ENCODE data around the gene GRIN3B.

GRIN3B gene

DNA sequence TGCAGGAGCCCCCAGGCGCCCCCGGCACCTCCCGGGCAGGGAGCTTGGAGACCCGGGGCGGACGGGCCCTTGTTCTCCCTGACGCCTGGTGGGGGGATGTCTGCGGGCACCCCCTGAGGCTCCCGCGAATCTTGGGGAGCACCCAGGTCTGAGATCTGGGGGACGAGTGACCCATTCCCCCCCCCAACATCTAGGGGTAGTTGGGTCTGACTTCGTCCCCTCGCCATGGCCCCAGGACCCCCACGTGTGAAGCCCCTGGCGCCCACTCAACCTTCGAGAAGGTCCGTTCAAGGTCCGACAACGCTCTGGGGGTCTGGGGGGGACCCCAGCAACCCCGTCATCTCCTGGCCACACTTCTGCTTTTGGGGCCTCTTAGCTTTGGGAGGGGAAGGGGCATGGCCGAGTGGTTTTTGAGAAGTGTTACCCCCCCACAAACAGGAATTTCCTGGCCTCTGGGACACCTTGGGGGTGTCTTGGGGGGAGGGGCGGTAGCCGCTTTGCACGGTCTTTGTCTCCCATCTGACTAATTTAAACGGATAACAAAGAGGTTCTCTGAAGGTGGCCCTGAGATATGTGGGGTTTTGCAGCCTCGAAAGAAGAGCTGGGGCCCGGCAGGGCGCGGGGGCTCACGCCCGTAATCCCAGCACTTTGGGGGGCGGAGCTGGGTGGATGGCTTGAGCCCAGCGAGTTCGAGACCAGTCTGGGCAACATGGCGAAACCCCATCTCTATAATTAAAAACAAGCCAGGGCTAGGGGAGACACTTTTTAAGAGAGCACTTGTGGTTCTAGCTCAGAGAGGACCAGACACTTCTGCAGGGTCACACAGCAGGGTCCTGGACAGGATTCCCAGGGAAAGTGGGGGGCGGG, 26.8 kb downstream of the GRIN3B start:
- Histone ChIP-seq H3K56ac (ENCODE audit: low read length) (peak overlapping the region; percentile 97), H4K5ac (ENCODE audit: low read length) (no peak overlapping the region), H3K4me2 (ENCODE audit: low read length) (peak overlapping the region; percentile 84), H3K79me1 (ENCODE audit: low read length) (peaks cover 3% of the 10 kb centered on the region), H3K27ac (ENCODE audit: low read depth, low read length) (peak overlapping the region; percentile 97), H2BK15ac (replicated peaks; ENCODE audit: low read depth) (no peak overlapping the region), H3K4me3 (ENCODE audit: low read length) (peak overlapping the region; percentile 94), H3K4ac (ENCODE audit: low read depth, low read length) (peak overlapping the region; percentile 93), H3K18ac (ENCODE audit: low read length) (peak overlapping the region; percentile 86), H4K8ac (ENCODE audit: low read depth, low read length) (no peak overlapping the region), H2BK120ac (ENCODE audit: low read depth, low read length) (peak overlapping the region; percentile 32), H3K79me2 (ENCODE audit: control insufficient read depth, insufficient read depth, low read length) (peaks cover 36% of the 10 kb centered on the region), H3K23ac (ENCODE audit: low read length) (peak overlapping the region; percentile 94), H3K36me3 (ENCODE audit: control insufficient read depth, insufficient read depth, low read length) (no peaks in the 10 kb centered on the region), H2BK5ac (ENCODE audit: low read length) (peak overlapping the region; percentile 88), H3K4me1 (ENCODE audit: control insufficient read depth, low read depth, low read length) (no peaks in the 10 kb centered on the region), H2AK5ac (ENCODE audit: low read length) (peak overlapping the region; percentile 65), H3K27me3 (ENCODE audit: insufficient read depth, low read length, poor library complexity) (no peaks in the 10 kb centered on the region), H3K9ac (ENCODE audit: low read length) (peak overlapping the region; percentile 98)
- WGBS (ENCODE audit: extremely low coverage, insufficient coverage, low lambda C conversion rate), result no CpG with 5 or more reads among the region's 36 CpGs
- no peak for DNase-seq

GRCh38 chr19:1027650-1028061, 27.4 kb downstream of the GRIN3B start:
- peak; percentile 44 for DNase-seq
- H3K9ac ChIP-seq (ENCODE audit: low read length), result peak overlapping the region; percentile 98
- H2BK120ac ChIP-seq (ENCODE audit: low read depth, low read length), result peak overlapping the region; percentile 19
- H3K4me1 ChIP-seq (ENCODE audit: control insufficient read depth, low read depth, low read length), result no peaks in the 10 kb centered on the region
- no peak overlapping the region for H4K5ac ChIP-seq (ENCODE audit: low read length)
- no peak overlapping the region for H2BK15ac ChIP-seq (replicated peaks; ENCODE audit: low read depth)
- H3K56ac ChIP-seq (ENCODE audit: low read length), result peak overlapping the region; percentile 97
- peak overlapping the region; percentile 44 for H3K4ac ChIP-seq (ENCODE audit: low read depth, low read length)
- H3K27me3 ChIP-seq (ENCODE audit: insufficient read depth, low read length, poor library complexity), result no peaks in the 10 kb centered on the region
- peaks cover 41% of the 10 kb centered on the region for H3K79me2 ChIP-seq (ENCODE audit: control insufficient read depth, insufficient read depth, low read length)
- peaks cover 5% of the 10 kb centered on the region for H3K36me3 ChIP-seq (ENCODE audit: control insufficient read depth, insufficient read depth, low read length)
- no peak overlapping the region for H2BK5ac ChIP-seq (ENCODE audit: low read length)
- peak overlapping the region; percentile 44 for H2AK5ac ChIP-seq (ENCODE audit: low read length)
- H3K27ac ChIP-seq (ENCODE audit: low read depth, low read length), result peak overlapping the region; percentile 97
- H3K18ac ChIP-seq (ENCODE audit: low read length), result peak overlapping the region; percentile 86
- H4K8ac ChIP-seq (ENCODE audit: low read depth, low read length), result peak overlapping the region; percentile 0
- H3K23ac ChIP-seq (ENCODE audit: low read length), result no peak overlapping the region
- H3K79me1 ChIP-seq (ENCODE audit: low read length), result peaks cover 7% of the 10 kb centered on the region
- peak overlapping the region; percentile 90 for H3K4me2 ChIP-seq (ENCODE audit: low read length)
- WGBS (ENCODE audit: extremely low coverage, insufficient coverage, low lambda C conversion rate), result no CpG with 5 or more reads among the region's 16 CpGs
- H3K4me3 ChIP-seq (ENCODE audit: low read length), result peak overlapping the region; percentile 94

DNA sequence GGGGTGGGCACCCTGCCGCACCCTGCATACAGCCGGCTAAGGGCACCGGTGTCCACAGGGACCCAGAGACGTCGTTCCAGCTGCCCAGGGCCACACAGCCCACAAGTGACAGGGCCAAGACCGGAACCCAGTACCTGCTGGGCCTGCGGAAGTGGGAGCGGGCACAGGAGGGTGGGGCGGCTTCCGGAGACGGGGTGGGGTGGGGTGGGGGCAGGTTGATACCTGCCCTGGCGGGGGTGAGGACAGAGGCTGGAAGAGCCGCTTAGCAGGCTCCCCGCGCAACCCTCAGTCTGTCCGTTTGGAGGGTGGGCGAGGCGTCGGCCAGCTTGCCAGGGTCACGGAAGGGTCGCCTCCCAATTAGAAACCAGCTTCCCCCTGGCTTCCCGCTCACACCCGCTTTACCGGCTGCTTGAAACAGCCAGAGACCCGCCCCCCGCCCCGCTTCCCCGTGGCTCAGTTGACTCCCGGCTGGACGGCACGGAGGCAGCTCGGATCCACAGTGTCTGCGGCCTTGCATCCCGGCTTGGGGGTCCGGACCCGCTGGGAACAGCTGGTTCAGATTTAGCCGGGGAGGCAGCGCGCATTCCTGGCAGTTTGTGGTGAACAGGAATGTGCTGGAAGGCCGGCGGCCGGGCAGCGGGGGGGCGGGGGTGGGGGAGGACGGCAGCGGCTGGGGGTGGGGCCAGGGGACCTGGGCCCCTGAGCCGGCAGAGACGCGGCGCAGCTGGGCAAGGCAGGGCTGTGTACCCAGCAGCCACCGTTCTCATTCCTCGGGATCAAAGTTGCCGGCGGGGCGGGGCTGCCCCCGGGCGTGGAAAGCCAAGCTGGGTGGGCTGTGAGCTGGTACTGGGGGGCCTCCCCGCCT, 28.1 kb downstream of the GRIN3B start:
- no CpG with 5 or more reads among the region's 58 CpGs for WGBS (ENCODE audit: extremely low coverage, insufficient coverage, low lambda C conversion rate)
- Histone ChIP-seq H3K27ac (ENCODE audit: low read depth, low read length) (peak overlapping the region; percentile 97), H4K8ac (ENCODE audit: low read depth, low read length) (peak overlapping the region; percentile 90), H3K18ac (ENCODE audit: low read length) (peak overlapping the region; percentile 86), H3K79me2 (ENCODE audit: control insufficient read depth, insufficient read depth, low read length) (peaks cover 41% of the 10 kb centered on the region), H3K27me3 (ENCODE audit: insufficient read depth, low read length, poor library complexity) (no peaks in the 10 kb centered on the region), H3K4ac (ENCODE audit: low read depth, low read length) (peak overlapping the region; percentile 77), H4K5ac (ENCODE audit: low read length) (no peak overlapping the region), H3K4me2 (ENCODE audit: low read length) (peak overlapping the region; percentile 90), H2BK15ac (replicated peaks; ENCODE audit: low read depth) (no peak overlapping the region), H3K79me1 (ENCODE audit: low read length) (peaks cover 7% of the 10 kb centered on the region), H2BK5ac (ENCODE audit: low read length) (peak overlapping the region; percentile 80), H3K4me3 (ENCODE audit: low read length) (peak overlapping the region; percentile 94), H2BK120ac (ENCODE audit: low read depth, low read length) (peak overlapping the region; percentile 32), H2AK5ac (ENCODE audit: low read length) (no peak overlapping the region), H3K4me1 (ENCODE audit: control insufficient read depth, low read depth, low read length) (no peaks in the 10 kb centered on the region), H3K56ac (ENCODE audit: low read length) (peak overlapping the region; percentile 97), H3K36me3 (ENCODE audit: control insufficient read depth, insufficient read depth, low read length) (peaks cover 5% of the 10 kb centered on the region), H3K23ac (ENCODE audit: low read length) (peak overlapping the region; percentile 89), H3K9ac (ENCODE audit: low read length) (peak overlapping the region; percentile 98)
- peak; percentile 95 for DNase-seq

DNA sequence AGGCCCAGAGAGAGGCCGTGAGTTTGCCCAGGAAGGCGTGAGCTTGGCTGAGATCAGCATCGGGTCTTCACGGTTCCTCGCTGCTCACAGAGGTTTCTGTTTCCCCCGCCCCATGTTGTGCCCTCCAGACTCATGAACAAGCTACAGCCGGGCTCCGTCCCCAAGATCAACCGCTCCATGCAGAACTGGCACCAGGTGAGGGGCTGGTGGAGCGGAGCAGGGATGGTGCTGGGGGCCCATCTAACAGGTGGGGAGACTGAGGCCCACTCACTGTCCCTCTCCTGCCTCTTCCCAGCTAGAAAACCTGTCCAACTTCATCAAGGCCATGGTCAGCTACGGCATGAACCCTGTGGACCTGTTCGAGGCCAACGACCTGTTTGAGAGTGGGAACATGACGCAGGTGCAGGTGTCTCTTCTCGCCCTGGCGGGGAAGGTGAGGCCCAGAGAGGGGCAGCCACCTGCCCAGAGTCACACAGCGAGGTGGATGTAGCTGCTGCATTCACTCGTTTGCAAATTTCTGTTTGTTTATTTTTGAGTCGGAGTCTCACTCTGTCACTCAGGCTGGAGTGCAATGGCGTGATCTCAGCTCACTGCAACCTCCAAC, 32.1 kb downstream of the GRIN3B start:
- H2BK15ac ChIP-seq (replicated peaks; ENCODE audit: low read depth), result no peak overlapping the region
- peaks cover 9% of the 10 kb centered on the region for H3K36me3 ChIP-seq (ENCODE audit: control insufficient read depth, insufficient read depth, low read length)
- DNase-seq, result no peak
- H4K5ac ChIP-seq (ENCODE audit: low read length), result no peak overlapping the region
- no peak overlapping the region for H3K56ac ChIP-seq (ENCODE audit: low read length)
- H3K27ac ChIP-seq (ENCODE audit: low read depth, low read length), result no peak overlapping the region
- H3K4me2 ChIP-seq (ENCODE audit: low read length), result no peak overlapping the region
- H3K27me3 ChIP-seq (ENCODE audit: insufficient read depth, low read length, poor library complexity), result no peaks in the 10 kb centered on the region
- WGBS (ENCODE audit: extremely low coverage, insufficient coverage, low lambda C conversion rate), result no CpG with 5 or more reads among the region's 20 CpGs
- no peak overlapping the region for H3K23ac ChIP-seq (ENCODE audit: low read length)
- no peak overlapping the region for H2AK5ac ChIP-seq (ENCODE audit: low read length)
- H3K4me3 ChIP-seq (ENCODE audit: low read length), result no peak overlapping the region
- peaks cover 7% of the 10 kb centered on the region for H3K79me1 ChIP-seq (ENCODE audit: low read length)
- no peak overlapping the region for H3K18ac ChIP-seq (ENCODE audit: low read length)
- H2BK120ac ChIP-seq (ENCODE audit: low read depth, low read length), result no peak overlapping the region
- H3K79me2 ChIP-seq (ENCODE audit: control insufficient read depth, insufficient read depth, low read length), result peaks cover 32% of the 10 kb centered on the region
- H4K8ac ChIP-seq (ENCODE audit: low read depth, low read length), result no peak overlapping the region
- no peak overlapping the region for H2BK5ac ChIP-seq (ENCODE audit: low read length)
- no peak overlapping the region for H3K9ac ChIP-seq (ENCODE audit: low read length)
- no peaks in the 10 kb centered on the region for H3K4me1 ChIP-seq (ENCODE audit: control insufficient read depth, low read depth, low read length)
- H3K4ac ChIP-seq (ENCODE audit: low read depth, low read length), result no peak overlapping the region

DNA sequence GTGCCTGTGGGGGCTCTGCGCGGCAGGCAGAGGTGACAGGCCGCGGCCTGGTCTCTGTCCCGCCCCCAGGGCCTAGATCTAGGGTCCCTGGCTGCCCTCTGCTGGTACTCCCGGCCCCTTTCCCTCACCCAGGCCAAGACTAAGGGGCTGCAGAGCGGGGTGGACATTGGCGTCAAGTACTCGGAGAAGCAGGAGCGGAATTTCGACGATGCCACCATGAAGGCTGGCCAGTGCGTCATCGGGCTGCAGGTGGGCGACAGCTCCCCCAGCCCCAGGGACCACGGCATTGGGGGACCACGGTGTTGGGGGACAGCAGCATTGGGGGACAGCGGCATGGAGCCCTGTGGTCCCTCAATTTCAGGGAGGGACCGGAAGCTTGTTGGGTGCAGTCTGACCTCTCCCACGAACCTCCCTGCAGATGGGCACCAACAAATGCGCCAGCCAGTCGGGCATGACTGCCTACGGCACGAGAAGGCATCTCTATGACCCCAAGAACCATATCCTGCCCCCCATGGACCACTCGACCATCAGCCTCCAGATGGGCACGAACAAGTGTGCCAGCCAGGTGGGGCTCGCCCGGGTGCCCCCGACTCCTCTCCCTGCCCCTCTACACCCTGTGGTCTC, 35.9 kb downstream of the GRIN3B start:
- Histone ChIP-seq H4K5ac (ENCODE audit: low read length) (no peak overlapping the region), H3K4me1 (ENCODE audit: control insufficient read depth, low read depth, low read length) (peaks cover 4% of the 10 kb centered on the region), H2BK5ac (ENCODE audit: low read length) (no peak overlapping the region), H3K23ac (ENCODE audit: low read length) (no peak overlapping the region), H4K8ac (ENCODE audit: low read depth, low read length) (no peak overlapping the region), H3K56ac (ENCODE audit: low read length) (no peak overlapping the region), H3K79me1 (ENCODE audit: low read length) (peaks cover 3% of the 10 kb centered on the region), H2BK15ac (replicated peaks; ENCODE audit: low read depth) (no peak overlapping the region), H3K79me2 (ENCODE audit: control insufficient read depth, insufficient read depth, low read length) (peaks cover 5% of the 10 kb centered on the region), H2BK120ac (ENCODE audit: low read depth, low read length) (no peak overlapping the region), H3K18ac (ENCODE audit: low read length) (no peak overlapping the region), H2AK5ac (ENCODE audit: low read length) (no peak overlapping the region), H3K36me3 (ENCODE audit: control insufficient read depth, insufficient read depth, low read length) (peaks cover 9% of the 10 kb centered on the region), H3K4ac (ENCODE audit: low read depth, low read length) (no peak overlapping the region), H3K4me2 (ENCODE audit: low read length) (no peak overlapping the region), H3K9ac (ENCODE audit: low read length) (no peak overlapping the region), H3K4me3 (ENCODE audit: low read length) (no peak overlapping the region), H3K27me3 (ENCODE audit: insufficient read depth, low read length, poor library complexity) (no peaks in the 10 kb centered on the region), H3K27ac (ENCODE audit: low read depth, low read length) (no peak overlapping the region)
- DNase-seq, result peak; percentile 53
- WGBS (ENCODE audit: extremely low coverage, insufficient coverage, low lambda C conversion rate), result no CpG with 5 or more reads among the region's 29 CpGs

Measured in mesendoderm (in vitro differentiated cells).